AG09319 (cell line): ENCODE results near the gene LDB3.

Source experiments
- DNase-seq: peaks from one replicate; pipeline ENCODE4 v3.0.0-alpha.2; 2010; ENCODE audit warnings: low read depth; ENCODE audit errors: extremely low read depth
- TF ChIP-seq, protein P1 (sequence below): IDR thresholded peaks from 2 replicates; pipeline ENCODE4 v1.5.1; 2011; ENCODE audit warnings: low read depth, mild to moderate bottlenecking, inconsistent platforms, low read length, moderate library complexity

The LDB3 gene

DNA sequence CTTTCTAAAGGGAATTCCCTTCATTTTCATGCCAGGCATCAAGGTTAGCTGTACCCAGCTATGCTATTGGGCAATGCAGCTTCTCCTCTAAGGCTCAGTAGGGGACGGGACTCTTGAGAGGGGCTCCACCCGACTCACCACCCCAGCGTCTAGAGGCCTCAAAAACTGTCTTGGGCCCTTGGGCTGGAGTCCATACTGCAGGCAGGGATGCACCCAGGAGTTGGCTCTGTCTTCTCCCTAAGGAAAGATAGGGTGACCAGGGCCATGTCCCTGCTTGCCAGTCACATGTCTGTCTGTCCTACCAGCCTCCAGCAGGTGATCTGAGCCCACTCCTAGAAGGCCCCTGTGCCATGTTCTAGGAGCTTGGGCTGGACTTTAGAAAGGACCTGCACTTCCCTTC is 12.7 kb upstream of the LDB3 start:
- TF ChIP-seq, protein P1, sequence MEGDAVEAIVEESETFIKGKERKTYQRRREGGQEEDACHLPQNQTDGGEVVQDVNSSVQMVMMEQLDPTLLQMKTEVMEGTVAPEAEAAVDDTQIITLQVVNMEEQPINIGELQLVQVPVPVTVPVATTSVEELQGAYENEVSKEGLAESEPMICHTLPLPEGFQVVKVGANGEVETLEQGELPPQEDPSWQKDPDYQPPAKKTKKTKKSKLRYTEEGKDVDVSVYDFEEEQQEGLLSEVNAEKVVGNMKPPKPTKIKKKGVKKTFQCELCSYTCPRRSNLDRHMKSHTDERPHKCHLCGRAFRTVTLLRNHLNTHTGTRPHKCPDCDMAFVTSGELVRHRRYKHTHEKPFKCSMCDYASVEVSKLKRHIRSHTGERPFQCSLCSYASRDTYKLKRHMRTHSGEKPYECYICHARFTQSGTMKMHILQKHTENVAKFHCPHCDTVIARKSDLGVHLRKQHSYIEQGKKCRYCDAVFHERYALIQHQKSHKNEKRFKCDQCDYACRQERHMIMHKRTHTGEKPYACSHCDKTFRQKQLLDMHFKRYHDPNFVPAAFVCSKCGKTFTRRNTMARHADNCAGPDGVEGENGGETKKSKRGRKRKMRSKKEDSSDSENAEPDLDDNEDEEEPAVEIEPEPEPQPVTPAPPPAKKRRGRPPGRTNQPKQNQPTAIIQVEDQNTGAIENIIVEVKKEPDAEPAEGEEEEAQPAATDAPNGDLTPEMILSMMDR: no peak
- no peak for DNase-seq

DNA sequence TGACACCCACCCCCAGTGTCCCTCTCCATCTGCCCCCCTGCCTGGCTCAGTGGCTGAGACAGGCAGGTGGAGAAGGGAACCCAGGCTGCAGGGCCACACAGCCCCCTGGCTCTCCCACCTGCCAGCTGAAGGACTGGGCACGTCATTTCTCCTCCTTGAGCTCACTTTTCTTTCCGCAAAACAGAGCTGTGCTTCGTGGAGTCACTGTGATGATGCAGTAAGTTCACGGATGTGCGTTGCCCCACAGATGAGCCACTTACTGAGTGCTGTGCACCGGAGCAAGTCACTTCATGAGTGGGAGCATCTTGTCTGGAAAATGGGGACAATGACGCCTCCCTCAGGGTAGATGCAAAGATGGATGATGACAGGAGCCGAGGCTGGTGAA is 11.3 kb upstream of the LDB3 start:
- TF ChIP-seq, protein P1: no peak
- DNase-seq: no peak

DNA sequence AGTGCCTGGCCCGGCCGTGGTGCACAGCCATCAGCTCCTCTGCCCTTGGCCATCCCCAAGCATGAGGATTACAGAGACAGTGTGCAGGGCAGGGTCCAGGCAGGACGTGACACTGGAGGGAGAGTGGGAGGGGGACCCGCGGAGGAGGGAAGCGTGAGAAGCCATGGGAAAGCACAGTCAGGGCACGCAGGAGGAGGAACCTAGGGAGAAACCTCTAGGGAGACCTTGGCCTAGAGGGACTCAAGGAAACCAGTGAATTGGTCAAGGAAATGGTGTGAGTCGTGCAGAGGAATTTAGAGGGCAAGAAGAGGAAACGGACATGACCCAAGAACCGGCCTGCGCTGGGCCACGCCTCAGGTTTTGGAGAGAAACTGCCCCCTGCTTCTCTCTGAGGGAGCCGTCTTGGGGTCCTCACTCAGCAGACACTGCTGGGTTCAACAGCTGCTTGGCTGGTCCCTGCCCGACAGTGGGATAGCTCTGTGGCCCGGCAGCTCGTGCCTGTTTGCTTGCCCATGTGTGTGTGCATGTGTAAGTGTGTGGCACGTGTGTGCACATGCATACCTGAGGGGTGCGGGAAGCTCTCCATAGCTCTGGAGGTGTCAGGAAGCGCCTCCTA is 10.8 kb upstream of the LDB3 start:
- TF ChIP-seq, protein P1: no peak
- no peak for DNase-seq

DNA sequence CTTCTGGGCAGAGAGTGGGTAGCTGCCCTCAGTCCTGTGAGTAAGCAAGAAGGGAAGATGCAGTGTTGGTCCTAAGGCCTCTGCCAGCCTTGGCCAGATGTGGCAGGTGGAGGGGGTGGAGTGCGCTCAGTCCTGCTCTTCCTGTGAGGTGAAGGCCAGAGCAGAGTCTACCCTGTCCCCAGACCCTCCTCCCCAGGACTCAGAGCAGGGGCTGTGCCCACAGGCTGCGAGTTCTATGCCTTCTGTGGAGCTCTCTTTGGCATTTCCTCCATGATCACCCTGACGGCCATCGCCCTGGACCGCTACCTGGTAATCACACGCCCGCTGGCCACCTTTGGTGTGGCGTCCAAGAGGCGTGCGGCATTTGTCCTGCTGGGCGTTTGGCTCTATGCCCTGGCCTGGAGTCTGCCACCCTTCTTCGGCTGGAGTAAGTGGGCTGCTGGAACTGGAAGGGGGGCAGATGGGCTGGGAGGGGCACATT is 10.0 kb upstream of the LDB3 start:
- TF ChIP-seq, protein P1: no peak

DNA sequence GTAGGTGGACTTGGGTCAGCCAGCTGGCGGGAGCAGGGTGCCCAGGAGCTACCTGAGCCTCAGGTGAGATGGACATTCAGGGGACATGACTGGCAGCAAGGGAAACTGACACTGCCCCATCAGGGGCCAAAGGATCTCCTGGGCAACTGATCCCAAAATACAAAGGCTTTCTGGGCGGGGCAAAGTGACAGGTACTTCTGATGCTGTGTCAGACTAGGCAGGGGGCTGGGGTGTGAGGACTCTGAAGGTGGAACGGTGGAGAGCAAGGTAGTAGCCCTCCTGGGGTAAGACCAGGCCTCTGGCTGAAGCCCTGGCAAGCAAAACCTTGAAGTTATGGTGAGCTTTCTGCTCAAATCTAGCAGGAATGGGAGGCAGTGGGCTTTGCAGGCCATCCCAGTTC is 9.6 kb upstream of the LDB3 start:
- TF ChIP-seq, protein P1: no peak
- DNase-seq: no peak

More for the DNA sequence above, 10.0 kb upstream of the LDB3 start:
- DNase-seq: no peak

DNA sequence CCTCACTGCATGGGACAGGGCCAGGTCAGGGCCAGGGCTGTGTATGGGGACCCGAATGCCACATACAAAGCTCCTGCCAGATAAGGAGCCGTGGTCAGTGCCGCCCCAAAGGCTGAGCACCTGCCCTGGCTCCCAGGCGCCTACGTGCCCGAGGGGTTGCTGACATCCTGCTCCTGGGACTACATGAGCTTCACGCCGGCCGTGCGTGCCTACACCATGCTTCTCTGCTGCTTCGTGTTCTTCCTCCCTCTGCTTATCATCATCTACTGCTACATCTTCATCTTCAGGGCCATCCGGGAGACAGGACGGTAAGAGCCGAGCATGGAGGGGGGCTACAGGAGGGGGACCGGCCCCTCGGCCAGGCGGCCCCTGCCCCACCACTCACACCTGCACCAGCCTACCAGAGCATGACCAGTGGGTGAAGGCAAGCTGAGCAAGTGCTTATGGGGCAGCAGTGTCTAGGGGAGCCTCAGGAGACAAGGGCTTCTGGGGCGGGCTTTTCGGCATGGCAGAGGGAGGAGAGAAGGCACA is 9.1 kb upstream of the LDB3 start:
- TF ChIP-seq, protein P1: no peak
- DNase-seq: no peak

DNA sequence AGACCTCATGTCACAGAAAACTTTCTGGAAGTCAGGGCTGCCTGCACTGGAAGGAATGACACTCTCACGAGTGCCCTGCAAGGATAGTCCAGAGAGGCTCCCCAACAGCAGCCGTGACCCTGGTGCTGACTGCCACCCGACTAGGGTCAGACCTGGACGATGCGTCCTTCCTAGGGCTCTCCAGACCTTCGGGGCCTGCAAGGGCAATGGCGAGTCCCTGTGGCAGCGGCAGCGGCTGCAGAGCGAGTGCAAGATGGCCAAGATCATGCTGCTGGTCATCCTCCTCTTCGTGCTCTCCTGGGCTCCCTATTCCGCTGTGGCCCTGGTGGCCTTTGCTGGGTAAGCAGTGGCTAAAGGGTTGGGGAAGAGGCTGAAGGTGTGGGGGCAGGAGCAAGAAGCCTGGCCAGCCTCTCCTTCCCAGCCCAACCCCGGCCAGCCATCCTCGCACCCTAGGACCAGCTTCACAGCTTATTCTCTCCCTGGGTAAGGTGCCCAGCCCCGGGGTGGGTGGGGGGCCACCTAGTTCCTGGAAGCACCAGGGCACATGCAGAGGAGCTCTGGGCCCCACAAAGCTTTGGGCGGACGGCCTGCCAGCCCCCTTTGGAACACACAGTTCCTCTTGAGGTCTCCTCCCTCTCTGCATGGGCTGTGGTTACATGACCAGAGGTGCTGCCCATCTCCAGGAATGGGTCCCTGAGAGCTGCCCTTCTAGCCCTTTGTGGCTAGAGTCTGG is 8.4 kb upstream of the LDB3 start:
- DNase-seq: no peak

More for the DNA sequence above, 8.4 kb upstream of the LDB3 start:
- TF ChIP-seq, protein P1: no peak
